ENCODE measurements around the gene TBC1D20. TPM values are rescaled to one million over a fixed set of nuclear protein-coding genes. Genes with fewer than 3 reads are reported as not detected.
"Not testable (repeated sequence)": the region's sequence is repeated elsewhere in the genome, so short reads cannot be mapped to it uniquely, and the experiment has no call there.

The TBC1D20 gene
- 30.1 and 31.5 TPM in 2 replicates for total RNA-seq

GRCh38 chr20:462199-462991, at the start of gene TBC1D20:
TBC1D20 (minus strand) TSS chr20:462533; CDS start chr20:462405, 128 bp downstream.
- H3K9me3 Mint-ChIP-seq, result peaks cover 7% of the 10 kb centered on the region
- H3K4me1 Mint-ChIP-seq (ENCODE audit: low read depth), result peaks cover 42% of the 10 kb centered on the region
- DNase-seq (ENCODE audit: low spot score), result peak; percentile 80
- H3K36me3 Mint-ChIP-seq (ENCODE audit: low read depth), result peaks cover 31% of the 10 kb centered on the region
- intact Hi-C loops (cut with micrococcal nuclease), result loop anchor here (1.0 to 5.0 kb wide), 3 partner anchors 16 to 55 kb away; partner anchors contain the start of gene RBCK1
- H3K27ac Mint-ChIP-seq, result peak within 1 kb of the TSS; percentile 89
- peaks cover 5% of the 10 kb centered on the region for H3K27me3 Mint-ChIP-seq (ENCODE audit: low read depth)
- peak within 1 kb of the TSS; percentile 96 for H3K4me3 Mint-ChIP-seq (ENCODE audit: low read depth)

GRCh38 chr20:510328-511057, 48.2 kb upstream of the TBC1D20 start:
- H3K27ac Mint-ChIP-seq; H3K4me3 Mint-ChIP-seq (ENCODE audit: low read depth); H3K27me3 Mint-ChIP-seq (ENCODE audit: low read depth); H3K9me3 Mint-ChIP-seq; DNase-seq (ENCODE audit: low spot score); intact Hi-C loops (cut with micrococcal nuclease): not testable (repeated sequence)
- H3K4me1 Mint-ChIP-seq (ENCODE audit: low read depth), result peaks cover 13% of the 10 kb centered on the region
- H3K36me3 Mint-ChIP-seq (ENCODE audit: low read depth), result peaks cover 55% of the 10 kb centered on the region

GRCh38 chr20:508364-508787, 46.0 kb upstream of the TBC1D20 start:
- H3K4me3 Mint-ChIP-seq (ENCODE audit: low read depth); H3K9me3 Mint-ChIP-seq; H3K27me3 Mint-ChIP-seq (ENCODE audit: low read depth); DNase-seq (ENCODE audit: low spot score); H3K27ac Mint-ChIP-seq; intact Hi-C loops (cut with micrococcal nuclease): not testable (repeated sequence)
- peaks cover 13% of the 10 kb centered on the region for H3K4me1 Mint-ChIP-seq (ENCODE audit: low read depth)
- peaks cover 49% of the 10 kb centered on the region for H3K36me3 Mint-ChIP-seq (ENCODE audit: low read depth)

- Mint-ChIP-seq H3K27me3 (ENCODE audit: low read depth) (no peaks in the 10 kb centered on the region), H3K4me3 (ENCODE audit: low read depth) (no peak overlapping the region), H3K4me1 (ENCODE audit: low read depth) (peaks cover 13% of the 10 kb centered on the region), H3K36me3 (ENCODE audit: low read depth) (peaks cover 54% of the 10 kb centered on the region), H3K27ac (no peak overlapping the region), H3K9me3 (no peaks in the 10 kb centered on the region)
- no peak for DNase-seq (ENCODE audit: low spot score)
- intact Hi-C loops (cut with micrococcal nuclease), result no loop called here
Measured at GRCh38 chr20:507761-508332, 45.5 kb upstream of the TBC1D20 start.

GRCh38 chr20:507006-507758, 44.8 kb upstream of the TBC1D20 start:
- Mint-ChIP-seq H3K4me1 (ENCODE audit: low read depth) (peaks cover 16% of the 10 kb centered on the region), H3K27ac (no peak overlapping the region), H3K9me3 (no peaks in the 10 kb centered on the region), H3K4me3 (ENCODE audit: low read depth) (no peak overlapping the region), H3K27me3 (ENCODE audit: low read depth) (no peaks in the 10 kb centered on the region), H3K36me3 (ENCODE audit: low read depth) (peaks cover 61% of the 10 kb centered on the region)
- DNase-seq (ENCODE audit: low spot score), result no peak
- intact Hi-C loops (cut with micrococcal nuclease), result no loop called here

- DNase-seq (ENCODE audit: low spot score), result no peak
- Mint-ChIP-seq H3K36me3 (ENCODE audit: low read depth) (peaks cover 70% of the 10 kb centered on the region), H3K4me1 (ENCODE audit: low read depth) (peaks cover 15% of the 10 kb centered on the region), H3K27me3 (ENCODE audit: low read depth) (no peaks in the 10 kb centered on the region), H3K4me3 (ENCODE audit: low read depth) (no peak overlapping the region), H3K9me3 (no peaks in the 10 kb centered on the region), H3K27ac (no peak overlapping the region)
- intact Hi-C loops (cut with micrococcal nuclease), result no loop called here
Measured at GRCh38 chr20:504632-505075, 42.3 kb upstream of the TBC1D20 start.

- intact Hi-C loops (cut with micrococcal nuclease), result no loop called here
- H3K27me3 Mint-ChIP-seq (ENCODE audit: low read depth), result no peaks in the 10 kb centered on the region
- peaks cover 72% of the 10 kb centered on the region for H3K36me3 Mint-ChIP-seq (ENCODE audit: low read depth)
- H3K27ac Mint-ChIP-seq, result no peak overlapping the region
- peaks cover 7% of the 10 kb centered on the region for H3K4me1 Mint-ChIP-seq (ENCODE audit: low read depth)
- H3K4me3 Mint-ChIP-seq (ENCODE audit: low read depth), result no peak overlapping the region
- no peak for DNase-seq (ENCODE audit: low spot score)
- no peaks in the 10 kb centered on the region for H3K9me3 Mint-ChIP-seq
Measured at GRCh38 chr20:503048-503737, 40.9 kb upstream of the TBC1D20 start.

GRCh38 chr20:497979-498378, 35.6 kb upstream of the TBC1D20 start:
- intact Hi-C loops (cut with micrococcal nuclease), result no loop called here
- no peak for DNase-seq (ENCODE audit: low spot score)
- Mint-ChIP-seq H3K9me3 (no peaks in the 10 kb centered on the region), H3K27ac (no peak overlapping the region), H3K36me3 (ENCODE audit: low read depth) (peaks cover 76% of the 10 kb centered on the region), H3K27me3 (ENCODE audit: low read depth) (no peaks in the 10 kb centered on the region), H3K4me1 (ENCODE audit: low read depth) (peaks cover 7% of the 10 kb centered on the region), H3K4me3 (ENCODE audit: low read depth) (no peak overlapping the region)

GRCh38 chr20:496126-496696, 33.9 kb upstream of the TBC1D20 start:
- no peak for DNase-seq (ENCODE audit: low spot score)
- intact Hi-C loops (cut with micrococcal nuclease), result no loop called here
- Mint-ChIP-seq H3K27ac (no peak overlapping the region), H3K4me1 (ENCODE audit: low read depth) (no peaks in the 10 kb centered on the region), H3K27me3 (ENCODE audit: low read depth) (no peaks in the 10 kb centered on the region), H3K4me3 (ENCODE audit: low read depth) (no peak overlapping the region), H3K9me3 (no peaks in the 10 kb centered on the region), H3K36me3 (ENCODE audit: low read depth) (peaks cover 75% of the 10 kb centered on the region)

GRCh38 chr20:492159-492558, 29.8 kb upstream of the TBC1D20 start:
- no peaks in the 10 kb centered on the region for H3K4me1 Mint-ChIP-seq (ENCODE audit: low read depth)
- no peaks in the 10 kb centered on the region for H3K9me3 Mint-ChIP-seq
- peaks cover 77% of the 10 kb centered on the region for H3K36me3 Mint-ChIP-seq (ENCODE audit: low read depth)
- intact Hi-C loops (cut with micrococcal nuclease), result no loop called here
- H3K27me3 Mint-ChIP-seq (ENCODE audit: low read depth), result no peaks in the 10 kb centered on the region
- DNase-seq (ENCODE audit: low spot score), result no peak
- H3K27ac Mint-ChIP-seq, result no peak overlapping the region
- H3K4me3 Mint-ChIP-seq (ENCODE audit: low read depth), result no peak overlapping the region

GRCh38 chr20:487655-488054, 25.3 kb upstream of the TBC1D20 start:
- Mint-ChIP-seq H3K4me1 (ENCODE audit: low read depth) (no peaks in the 10 kb centered on the region), H3K27ac (no peak overlapping the region), H3K4me3 (ENCODE audit: low read depth) (no peak overlapping the region), H3K9me3 (no peaks in the 10 kb centered on the region), H3K27me3 (ENCODE audit: low read depth) (no peaks in the 10 kb centered on the region), H3K36me3 (ENCODE audit: low read depth) (peaks cover 82% of the 10 kb centered on the region)
- intact Hi-C loops (cut with micrococcal nuclease), result no loop called here
- DNase-seq (ENCODE audit: low spot score), result no peak
